ENCODE measurements around the gene ARFGAP3.

ARFGAP3 gene

DNA sequence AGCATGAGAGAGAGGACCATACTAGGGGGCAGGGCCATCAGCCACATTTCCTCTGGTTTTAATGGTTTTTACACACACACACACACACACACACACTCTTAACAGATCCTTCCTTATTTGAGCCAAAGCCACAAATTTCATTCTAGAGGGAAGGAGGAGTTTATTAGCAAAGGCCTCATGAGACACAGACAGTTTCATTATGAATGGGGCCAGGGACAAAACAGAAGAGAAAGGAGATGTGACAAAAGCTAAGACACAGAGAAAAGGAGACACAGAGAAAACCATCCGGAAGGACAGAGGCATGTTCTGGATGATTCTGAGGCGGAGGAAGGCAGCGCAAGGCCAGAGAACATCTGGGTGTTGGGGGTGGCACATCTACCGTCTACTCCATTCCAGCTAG is 32.2 kb upstream of the ARFGAP3 start:
- no peak overlapping the region for H3K27ac ChIP-seq
- TF ChIP-seq, protein P1, sequence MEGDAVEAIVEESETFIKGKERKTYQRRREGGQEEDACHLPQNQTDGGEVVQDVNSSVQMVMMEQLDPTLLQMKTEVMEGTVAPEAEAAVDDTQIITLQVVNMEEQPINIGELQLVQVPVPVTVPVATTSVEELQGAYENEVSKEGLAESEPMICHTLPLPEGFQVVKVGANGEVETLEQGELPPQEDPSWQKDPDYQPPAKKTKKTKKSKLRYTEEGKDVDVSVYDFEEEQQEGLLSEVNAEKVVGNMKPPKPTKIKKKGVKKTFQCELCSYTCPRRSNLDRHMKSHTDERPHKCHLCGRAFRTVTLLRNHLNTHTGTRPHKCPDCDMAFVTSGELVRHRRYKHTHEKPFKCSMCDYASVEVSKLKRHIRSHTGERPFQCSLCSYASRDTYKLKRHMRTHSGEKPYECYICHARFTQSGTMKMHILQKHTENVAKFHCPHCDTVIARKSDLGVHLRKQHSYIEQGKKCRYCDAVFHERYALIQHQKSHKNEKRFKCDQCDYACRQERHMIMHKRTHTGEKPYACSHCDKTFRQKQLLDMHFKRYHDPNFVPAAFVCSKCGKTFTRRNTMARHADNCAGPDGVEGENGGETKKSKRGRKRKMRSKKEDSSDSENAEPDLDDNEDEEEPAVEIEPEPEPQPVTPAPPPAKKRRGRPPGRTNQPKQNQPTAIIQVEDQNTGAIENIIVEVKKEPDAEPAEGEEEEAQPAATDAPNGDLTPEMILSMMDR (conservative IDR thresholded peaks at IDR 0.05), result no peak
- TF ChIP-seq ZFX (IDR thresholded peaks at IDR 0.05), result no peak

- TF ChIP-seq, protein P1 (conservative IDR thresholded peaks at IDR 0.05), result no peak
- TF ChIP-seq ZFX (IDR thresholded peaks at IDR 0.05), result no peak
- no peak overlapping the region for H3K27ac ChIP-seq
Measured at GRCh38 chr22:42887523-42888507, 30.7 kb upstream of the ARFGAP3 start.

DNA sequence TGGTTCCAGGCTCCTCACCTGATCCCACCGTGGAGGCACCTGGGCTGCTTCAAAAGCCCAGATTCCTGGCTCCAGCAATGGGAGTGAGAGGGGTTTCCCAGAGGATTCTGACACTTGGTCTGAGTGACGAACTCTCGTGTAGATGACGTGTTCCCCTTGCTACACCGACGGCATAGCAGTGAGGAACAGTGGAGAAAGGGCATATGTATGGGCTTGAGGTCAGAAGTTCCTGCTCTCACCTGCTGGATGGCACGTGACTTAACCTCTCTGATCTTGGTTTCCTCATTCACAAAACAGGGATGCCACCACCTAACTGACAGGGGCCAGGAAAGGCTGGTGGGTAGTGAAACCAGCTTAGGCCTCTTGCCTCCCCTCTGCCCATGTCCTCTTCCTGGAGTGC is 30.0 kb upstream of the ARFGAP3 start:
- TF ChIP-seq, protein P1 (conservative IDR thresholded peaks at IDR 0.05), result no peak
- no peak for TF ChIP-seq ZFX (IDR thresholded peaks at IDR 0.05)
- no peak overlapping the region for H3K27ac ChIP-seq

- no peak for TF ChIP-seq ZFX (IDR thresholded peaks at IDR 0.05)
- TF ChIP-seq, protein P1 (conservative IDR thresholded peaks at IDR 0.05), result no peak
- H3K27ac ChIP-seq, result no peak overlapping the region
Measured at GRCh38 chr22:42885446-42885845, 28.4 kb upstream of the ARFGAP3 start.

GRCh38 chr22:42884616-42885375 is 27.7 kb upstream of the ARFGAP3 start:
- no peak for TF ChIP-seq ZFX (IDR thresholded peaks at IDR 0.05)
- TF ChIP-seq, protein P1 (conservative IDR thresholded peaks at IDR 0.05), result no peak
- no peak overlapping the region for H3K27ac ChIP-seq

DNA sequence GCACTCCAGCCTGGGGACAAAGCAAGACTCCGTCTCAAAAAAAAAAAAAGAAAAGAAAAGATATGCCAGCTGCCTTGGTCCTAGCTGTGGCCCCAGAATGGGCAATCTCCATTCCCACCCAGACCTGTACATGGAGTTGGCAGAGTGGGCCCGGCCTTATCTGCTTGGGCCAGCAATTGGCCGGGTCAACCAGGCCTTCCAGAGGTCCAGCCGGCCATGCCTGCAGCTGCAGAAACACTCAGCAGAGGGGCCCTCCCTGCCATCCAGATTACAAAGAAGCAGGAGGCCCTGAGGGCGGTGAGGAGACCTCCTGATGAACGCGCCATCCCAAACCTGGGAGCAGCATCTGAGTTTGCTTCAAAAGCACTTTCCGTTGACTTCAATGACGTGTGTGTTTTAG is 26.9 kb upstream of the ARFGAP3 start:
- no peak overlapping the region for H3K27ac ChIP-seq

More for the DNA sequence above, 26.9 kb upstream of the ARFGAP3 start:
- TF ChIP-seq ZFX (IDR thresholded peaks at IDR 0.05), result no peak
- TF ChIP-seq, protein P1 (conservative IDR thresholded peaks at IDR 0.05), result no peak
